GM19240 (cell line): ENCODE measurements around the gene IL12RB1.
"Not testable (repeated sequence)": the region's sequence is repeated elsewhere in the genome, so short reads cannot be mapped to it uniquely, and the experiment has no call there.

Source experiments
- DNase-seq: peaks from one replicate; pipeline ENCODE4 v3.0.0; 2011; ENCODE audit warnings: low spot score; ENCODE audit not compliant: insufficient read length

IL12RB1 gene

DNA sequence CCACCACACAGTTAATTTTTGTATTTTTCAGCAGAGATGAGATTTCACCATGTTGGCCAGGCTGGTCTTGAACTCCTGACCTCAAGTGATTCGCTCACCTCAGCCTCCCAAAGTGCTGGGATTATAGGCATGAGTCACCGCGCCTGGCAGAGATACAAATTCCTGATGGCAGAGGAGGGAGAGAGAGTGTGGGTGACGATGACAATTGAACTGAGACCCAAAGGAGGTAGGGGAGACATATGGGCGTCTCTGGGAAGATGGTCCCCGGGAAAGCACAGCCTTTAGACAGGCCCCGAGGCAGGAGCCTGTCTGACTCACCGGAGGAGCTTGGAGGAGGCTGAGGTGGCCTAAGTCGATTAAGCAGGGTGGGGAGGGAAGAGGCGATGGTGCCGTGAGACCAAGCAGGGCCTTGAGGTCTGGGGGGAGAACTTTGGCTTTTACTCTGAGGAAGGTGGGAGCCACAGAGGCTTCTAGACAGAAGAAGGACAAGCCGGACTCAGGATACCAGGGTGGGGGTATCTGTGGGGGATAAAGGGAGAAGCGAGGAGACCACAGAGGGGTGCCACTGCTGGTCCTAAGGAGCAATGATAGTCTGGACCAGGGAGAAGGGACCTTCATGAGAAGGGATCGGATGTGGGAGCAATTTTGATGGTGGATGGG, 40.5 kb downstream of the IL12RB1 start:
- no peak for DNase-seq

- no peak for DNase-seq
Observed at GRCh38 chr19:18045307-18046050, 41.3 kb downstream of the IL12RB1 start.

- DNase-seq: peak; percentile 97
Observed at GRCh38 chr19:18044825-18045304, 41.9 kb downstream of the IL12RB1 start.

DNA sequence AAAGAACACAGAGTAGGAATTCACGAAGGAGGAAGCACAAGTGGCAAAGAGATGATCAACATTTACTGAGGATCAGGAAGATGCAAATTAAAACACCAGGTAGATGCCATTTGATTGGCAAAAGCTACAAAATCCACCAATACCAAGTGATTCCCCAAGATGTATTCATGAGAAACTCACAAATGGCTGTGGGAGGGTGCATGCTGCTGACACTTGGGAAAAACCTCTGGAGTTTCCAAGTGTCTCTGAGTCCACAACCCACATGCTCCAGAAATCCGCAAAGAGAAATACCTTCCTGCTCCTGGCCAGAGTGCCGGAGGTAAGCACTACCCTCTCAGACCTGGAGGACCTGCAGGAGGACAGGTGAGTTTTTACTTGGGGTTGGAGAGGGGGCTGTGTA, 43.1 kb downstream of the IL12RB1 start:
- no peak for DNase-seq

DNA sequence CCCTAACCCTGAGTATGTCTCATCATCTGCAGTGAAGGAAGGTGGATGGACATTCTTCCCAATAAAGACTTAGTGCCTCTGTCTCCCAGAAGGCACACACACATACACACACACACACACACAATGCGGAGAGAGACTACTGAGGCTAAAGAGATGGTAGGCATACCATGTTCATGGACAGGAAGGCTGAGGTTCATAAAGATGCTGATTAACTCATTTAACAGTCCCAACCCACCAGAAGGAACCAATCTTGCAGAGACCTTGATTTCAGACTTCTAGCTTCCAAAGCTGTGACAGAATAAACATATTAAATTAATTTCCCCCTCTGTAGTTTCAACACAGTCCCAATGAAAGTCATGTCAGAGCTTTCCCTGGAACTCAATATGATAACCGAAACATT, 45.7 kb downstream of the IL12RB1 start:
- DNase-seq: no peak

DNA sequence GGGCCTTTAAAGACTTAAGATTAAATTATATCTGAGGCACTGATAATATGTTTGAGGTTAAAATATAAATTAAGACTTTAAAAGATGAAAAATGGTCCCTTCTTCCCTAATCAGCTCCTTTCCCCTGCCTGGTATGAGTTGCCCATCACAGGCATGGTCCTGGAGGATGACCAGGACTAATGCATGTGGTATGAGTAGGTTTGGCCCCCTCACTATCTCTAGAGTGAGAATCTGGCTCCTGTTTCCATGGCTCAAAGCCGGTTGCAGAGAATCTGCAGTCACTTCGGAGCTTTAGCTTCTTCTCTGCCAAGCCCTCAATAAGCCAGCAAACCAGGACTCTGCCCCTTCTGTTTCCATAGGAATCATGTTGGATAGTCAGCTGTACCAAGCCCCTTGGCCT, 54.6 kb downstream of the IL12RB1 start:
- DNase-seq: not testable (repeated sequence)

- DNase-seq: not testable (repeated sequence)
Observed at GRCh38 chr19:18031401-18031800, 55.3 kb downstream of the IL12RB1 start.

- DNase-seq: no peak
Observed at GRCh38 chr19:18029617-18030338, 57.0 kb downstream of the IL12RB1 start.

DNA sequence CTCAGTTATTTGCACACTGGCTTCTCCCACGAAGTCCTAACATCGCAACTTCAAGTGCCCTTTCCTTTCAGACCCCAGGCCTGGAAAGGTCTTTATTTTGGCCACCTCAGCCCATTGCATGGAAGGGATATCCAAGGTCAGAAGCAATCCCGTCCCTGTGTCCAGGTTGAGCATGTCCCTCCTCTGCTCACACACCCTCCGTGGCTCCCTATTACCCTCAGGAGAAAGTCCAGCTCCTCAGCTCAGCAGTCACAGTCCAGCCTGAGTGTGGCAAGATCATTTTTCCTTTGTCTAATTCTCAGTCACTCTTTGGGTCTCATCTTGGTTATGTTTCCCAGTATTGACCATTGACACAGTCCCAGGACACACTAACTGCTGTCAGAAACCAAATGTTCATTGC, 59.6 kb downstream of the IL12RB1 start:
- DNase-seq: no peak

- DNase-seq: no peak
Observed at GRCh38 chr19:18023622-18024251, 63.0 kb downstream of the IL12RB1 start.

DNA sequence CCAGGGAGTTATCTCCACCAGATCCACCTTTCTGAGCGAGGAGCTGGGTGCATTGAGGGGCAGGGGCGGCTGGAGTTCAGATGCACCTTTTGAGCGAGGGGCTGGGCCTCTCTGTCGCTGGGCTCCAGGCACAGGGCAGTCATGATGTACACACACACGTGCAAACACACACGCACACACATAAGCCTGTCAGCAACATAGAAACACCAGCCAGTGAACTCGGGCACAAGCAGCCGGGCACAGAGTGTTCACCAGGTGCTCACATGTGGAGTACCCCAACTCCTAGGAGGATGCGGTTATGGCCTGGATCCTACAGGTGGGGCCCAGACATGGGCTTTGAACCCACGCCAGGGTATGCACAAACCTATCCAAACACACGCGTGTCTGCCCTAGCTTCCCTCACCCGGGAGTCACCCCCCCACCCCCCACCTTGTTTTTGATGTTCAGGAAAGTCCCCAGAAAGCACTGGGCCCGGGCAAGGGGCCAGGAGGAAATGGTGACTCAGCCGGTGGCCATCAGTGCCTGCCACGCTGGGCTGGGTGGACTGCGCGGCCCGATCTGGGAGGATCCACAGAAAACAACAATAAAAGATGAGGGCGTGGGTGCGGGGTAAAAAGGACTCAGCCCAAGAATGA, 65.5 kb downstream of the IL12RB1 start:
- no peak for DNase-seq

- DNase-seq: no peak
Observed at GRCh38 chr19:18020212-18021085, 66.3 kb downstream of the IL12RB1 start.

GRCh38 chr19:18017275-18018083, 69.3 kb downstream of the IL12RB1 start:
- no peak for DNase-seq

- no peak for DNase-seq
Observed at GRCh38 chr19:18016209-18016910, 70.4 kb downstream of the IL12RB1 start.

DNA sequence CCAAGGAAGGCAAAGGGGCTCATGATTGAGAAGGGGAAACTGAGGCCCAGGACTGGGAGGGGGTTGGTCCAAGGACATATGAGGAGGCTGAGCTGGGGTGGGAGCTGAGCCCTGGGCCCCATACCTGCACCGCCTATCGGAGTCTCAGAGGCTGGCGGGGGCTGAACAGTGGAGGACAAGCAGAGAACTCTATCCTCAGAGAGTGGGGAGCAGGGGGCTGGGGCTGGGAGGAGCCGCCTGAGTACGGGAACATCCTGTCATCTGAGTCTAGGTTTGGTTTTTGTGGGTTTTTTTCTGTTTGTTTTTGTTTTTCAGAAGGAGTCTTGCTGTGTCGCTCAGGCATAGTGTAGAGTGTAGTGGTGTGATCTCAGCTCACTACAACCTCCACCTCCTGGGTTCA, 72.5 kb downstream of the IL12RB1 start:
- DNase-seq: no peak

- DNase-seq: no peak
Observed at GRCh38 chr19:18013210-18014111, 73.3 kb downstream of the IL12RB1 start.

- DNase-seq: no peak
Observed at GRCh38 chr19:18010149-18010548, 76.6 kb downstream of the IL12RB1 start.
